ENCODE measurements around the gene SLC23A2.

DNA sequence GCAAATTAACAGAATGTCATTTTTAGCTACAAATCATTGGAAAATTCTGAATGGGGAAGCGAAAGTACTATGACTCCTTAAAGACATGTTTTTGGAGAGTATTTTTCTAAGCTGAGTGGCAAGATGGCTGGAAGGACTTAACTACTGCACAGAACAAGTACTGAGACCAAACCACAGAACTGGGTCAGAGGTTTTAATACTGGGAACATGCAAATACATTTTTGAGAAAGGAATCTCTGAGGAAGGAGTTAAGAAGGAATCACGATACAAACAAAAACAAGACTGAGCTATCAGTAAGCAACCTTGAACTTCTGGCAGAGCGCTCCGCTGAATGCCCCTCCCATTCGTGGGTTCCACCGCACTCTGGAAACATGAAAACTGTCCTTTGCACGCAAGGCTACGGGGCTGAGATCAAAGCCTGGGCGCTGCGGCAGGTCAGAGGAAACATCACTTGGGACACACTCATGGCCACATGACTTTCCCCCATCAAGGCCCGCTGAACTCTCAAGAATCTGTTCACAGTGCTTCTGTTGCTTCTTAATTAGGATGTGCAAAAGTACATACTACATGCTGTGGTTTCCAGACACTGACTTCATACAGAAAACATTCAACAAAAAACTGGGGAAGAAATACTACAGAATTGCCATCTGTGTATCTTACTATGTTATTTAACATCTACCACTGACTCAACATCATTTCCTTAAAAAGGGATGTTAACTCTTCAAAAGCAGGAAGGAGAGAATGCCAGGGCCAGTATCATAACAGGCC lies 27.8 kb downstream of the SLC23A2 start:
- TF ChIP-seq CTCF (IDR thresholded peaks at IDR 0.05 in 4 of 5, conservative IDR thresholded peaks at IDR 0.05 in 1 of 5), result no peak
- TF ChIP-seq POLR2A (IDR thresholded peaks at IDR 0.05), result no peak
